Endothelial cell of umbilical vein (primary cell): ENCODE data around the gene ROPN1B.

Experiments
- MAX ChIP-seq: IDR thresholded peaks from 2 replicates; pipeline ENCODE4 v1.6.1; 2011; ENCODE audit not compliant: insufficient read depth, insufficient read length
- POLR2AphosphoS5 ChIP-seq: IDR thresholded peaks from 2 replicates; pipeline ENCODE4 v1.6.1; 2012; ENCODE audit warnings: low read depth, mild to moderate bottlenecking, control low read depth, low read length, moderate library complexity; ENCODE audit not compliant: insufficient read depth

- no peak for TF ChIP-seq POLR2AphosphoS5
- no peak for TF ChIP-seq MAX
These were observed 52.2 kb downstream of the ROPN1B start for GRCh38 chr3:126021224-126021623.
